ENCODE data around the gene DPH2. TPM values are rescaled to one million over a fixed set of nuclear protein-coding genes. Genes with fewer than 3 reads are reported as not detected.

DPH2 gene
- total RNA-seq, result 24.5 TPM

GRCh38 chr1:43969746-43970466 is at the start of gene DPH2:
DPH2 (plus strand) TSS chr1:43970010; CDS start chr1:43970176, 166 bp downstream.

GRCh38 chr1:43933386-43934100 is 36.3 kb upstream of the DPH2 start, which contains the start of gene ARTN:
ARTN (plus strand) TSS chr1:43933801; CDS start chr1:43935657, 1,856 bp downstream.

GRCh38 chr1:43946236-43947060 is 23.4 kb upstream of the DPH2 start, which contains the start of gene IPO13:
IPO13 (plus strand) TSS chr1:43946950; CDS start chr1:43947601, 651 bp downstream.

GRCh38 chr1:43974443-43975248 is 4.8 kb downstream of the DPH2 start, which contains the start of gene ATP6V0B:
ATP6V0B (plus strand) TSS chr1:43974960; CDS start chr1:43975041, 81 bp downstream.

GRCh38 chr1:43978551-43979260 is 8.9 kb downstream of the DPH2 start, which contains the start of gene B4GALT2:
B4GALT2 (plus strand) TSS chr1:43979210; CDS start chr1:43981161, 1,951 bp downstream.

GRCh38 chr1:43991476-43992231 is 21.8 kb downstream of the DPH2 start, which contains the start of gene CCDC24:
CCDC24 (plus strand) TSS chr1:43991599; CDS start chr1:43991879, 280 bp downstream.

Other genes starting within 250 kb of the DPH2 start
- 2.7 TPM for gene ARTN, start 36.2 kb upstream of the DPH2 start, total RNA-seq
- gene IPO13, start 23.1 kb upstream of the DPH2 start, total RNA-seq, result 27.8 TPM
- gene ATP6V0B, start 5.0 kb downstream of the DPH2 start, total RNA-seq, result 93.0 TPM
- gene B4GALT2, start 9.2 kb downstream of the DPH2 start, total RNA-seq, result 24.7 TPM
- gene CCDC24, start 21.6 kb downstream of the DPH2 start, total RNA-seq, result 12.5 TPM
- gene SLC6A9, start 61.5 kb downstream of the DPH2 start, total RNA-seq, result 5.4 TPM
- not detected for gene KLF17, start 148.8 kb downstream of the DPH2 start, total RNA-seq
- not detected for gene KLF18, start 171.6 kb downstream of the DPH2 start, total RNA-seq
- gene DMAP1, start 243.5 kb downstream of the DPH2 start, total RNA-seq, result 35.3 TPM

Measured in metanephros (tissue), 1 donor.